Right lobe of liver (tissue), 5 donors: ENCODE results near the gene SOAT1. TPM values are rescaled to one million over a fixed set of nuclear protein-coding genes. Genes with fewer than 3 reads are reported as not detected.

Experiments
- small RNA-seq, 2 experiments: library from RNA; depleted of rRNA; stranded (forward); fragments of <200 nt; gene quantifications; one replicate each; pipeline ENCODE3, GENCODE V24; 2016
- total RNA-seq, 6 experiments: library from RNA; depleted of rRNA in 2 of 6; stranded (reverse); fragments of >200 nt in 2 of 6; fragmentation: NEBNext Ultra II Directional in 3 of 6; extraction: Animal tissue kit (Norgen Biotek cat#: 25700) in 3 of 6; gene quantifications; one replicate each; pipeline versions ENCODE4 v1.1.0 to v1.2.4, GENCODE V29; 2016 to 2023
- donor health status: DM: no; HTN: no; CAD: no.
- donor health status: DM: no; HTN: no; CAD: no.
- donor health status: DM: no; HTN: yes; CAD: no.
- donor health status: DM: no; HTN: yes; CAD: no.

Gene SOAT1
- total RNA-seq, 6 experiments from 2014 or later, result 5.8 to 20.5 (median 14.3) TPM

Small RNA genes within 50 kb of the gene (small RNA-seq; reads per million reads assigned to genes)
- gene AL512326.2, result 0 reads per million in 2 experiments

Other genes starting within 250 kb of the SOAT1 start
- 10 to 100 TPM in 4 of 6 experiments, 1 to 10 TPM in 2; 4.7 to 52.8 (median 13.1) TPM for gene TOR3A, start 211.7 kb upstream of the SOAT1 start, total RNA-seq
- gene ABL2, start 64.1 kb upstream of the SOAT1 start, total RNA-seq, result 1 to 10 TPM; 3.8 to 7.7 (median 5.6) TPM
- gene AXDND1, start 72.2 kb downstream of the SOAT1 start, total RNA-seq, result under 1 TPM in 1 of 6 experiments, not detected in 5; 0.09 TPM